Airway epithelial cell (primary cell): ENCODE data around the gene COPA. TPM values are rescaled to one million over a fixed set of nuclear protein-coding genes. Genes with fewer than 3 reads are reported as not detected.

Experiments
- total RNA-seq: library from RNA; depleted of rRNA; stranded (reverse); fragments of >200 nt; gene quantifications from 2 replicates; pipeline ENCODE4 v1.2.3, GENCODE V29; 2015

Gene COPA
- total RNA-seq, result 80.3 and 112 TPM in 2 replicates

GRCh38 chr1:160342953-160343869 is at the start of gene COPA, which contains the start of gene NCSTN:
Gene COPA (minus strand): TSS chr1:160343250. CDS start chr1:160343170, 80 bp downstream.
Gene NCSTN (plus strand): TSS chr1:160343383. CDS start chr1:160343397, 14 bp downstream.

DNA sequence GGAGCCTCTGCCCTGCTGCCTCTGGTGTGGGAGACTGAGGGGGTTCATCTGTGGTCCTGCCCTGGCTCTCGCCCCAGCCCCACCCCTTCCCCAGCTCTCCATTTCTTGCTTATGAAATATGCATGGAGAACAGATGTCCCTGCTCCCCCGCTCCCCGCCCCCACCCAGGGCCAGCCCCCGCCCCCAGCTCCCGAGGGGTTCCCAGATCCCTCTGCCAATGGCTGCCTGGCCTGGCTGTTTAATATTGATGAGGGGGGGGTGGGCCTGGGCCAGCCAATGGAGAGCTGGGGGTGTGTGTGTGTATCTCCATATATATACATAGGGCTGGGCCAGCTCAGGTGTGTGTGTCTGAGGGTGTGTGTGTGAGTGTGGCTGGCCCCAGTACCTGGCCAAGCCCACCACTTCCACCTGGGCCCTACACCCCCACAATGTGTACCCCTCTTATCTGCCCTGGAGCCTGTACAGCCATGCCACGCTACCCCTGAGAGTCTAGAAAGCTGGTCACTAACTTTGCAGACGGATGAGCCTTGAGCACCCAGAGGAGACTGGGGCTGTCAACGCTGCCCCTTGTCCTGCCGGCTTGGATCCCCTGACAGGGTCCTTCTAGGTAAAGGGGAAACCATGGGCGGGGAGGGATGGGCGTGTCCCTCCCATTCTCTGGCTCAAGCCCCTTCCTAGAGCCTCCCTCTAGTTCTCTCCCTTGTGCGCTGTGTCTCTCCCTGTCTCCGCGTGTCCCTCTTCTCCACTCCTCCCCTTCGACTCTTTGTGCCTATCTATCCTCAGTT is 23.9 kb upstream of the COPA start, which contains the start of gene NHLH1:
Gene NHLH1 (plus strand): TSS at position 341 of the 785 bp plus-strand sequence. CDS start 3,661 bp downstream, outside the sequence.

DNA sequence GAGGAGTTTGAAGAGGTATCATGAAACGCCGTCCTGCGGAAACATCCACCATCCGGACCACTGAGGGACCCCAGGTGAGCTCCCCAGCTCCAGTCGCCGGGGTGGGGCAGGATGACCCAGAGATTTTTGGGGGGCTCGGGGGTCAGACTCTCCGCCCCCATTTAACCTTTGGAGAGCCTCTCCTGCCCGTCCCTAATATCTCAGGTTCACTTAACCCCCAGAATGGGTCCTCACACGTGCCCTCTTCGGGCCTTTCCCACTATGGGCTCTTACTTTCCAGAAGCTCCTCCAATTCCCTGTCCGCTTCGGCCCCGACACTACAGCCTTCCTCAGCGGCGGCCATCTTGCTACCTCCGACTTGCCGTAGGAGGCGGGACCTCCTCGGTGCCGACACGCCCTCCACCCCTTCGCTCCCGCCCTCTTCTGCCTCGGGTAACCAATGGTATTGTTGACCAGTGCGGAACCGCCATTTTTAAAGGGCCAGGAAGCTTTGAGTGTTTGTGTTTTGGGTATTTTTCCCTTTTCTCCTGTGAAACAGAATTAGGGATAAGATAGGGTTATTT is 58.2 kb downstream of the COPA start, which contains the start of gene PEX19:
Gene PEX19 (minus strand): TSS at position 352 of the 563 bp plus-strand sequence. CDS start 9 bp downstream, at position 343.

GRCh38 chr1:160261893-160262794 is 80.9 kb downstream of the COPA start, which contains the start of gene DCAF8:
Gene DCAF8 (minus strand): TSS chr1:160262549. CDS start chr1:160244008, 18,541 bp downstream.

Other genes with a start within 250 kb of the COPA start
- gene IGSF8, start 244.6 kb downstream of the COPA start, total RNA-seq, result 23.9 and 28.6 TPM in 2 replicates
- gene ATP1A2, start 227.5 kb downstream of the COPA start, total RNA-seq, result not detected in 2 replicates
- not detected in 2 replicates for gene ATP1A4, start 191.6 kb downstream of the COPA start, total RNA-seq
- not detected in 2 replicates for gene CASQ1, start 152.7 kb downstream of the COPA start, total RNA-seq
- 25.6 and 42.9 TPM in 2 replicates for gene PEA15, start 137.9 kb downstream of the COPA start, total RNA-seq
- gene DCAF8, start 80.7 kb downstream of the COPA start, total RNA-seq, result 19.0 and 46.5 TPM in 2 replicates
- 30.6 and 63.0 TPM in 2 replicates for gene PEX19, start 58.1 kb downstream of the COPA start, total RNA-seq
- gene NCSTN, start 133 bp upstream of the COPA start, total RNA-seq, result 41.4 and 57.1 TPM in 2 replicates
- not detected in 2 replicates for gene NHLH1, start 23.8 kb upstream of the COPA start, total RNA-seq
- gene VANGL2, start 57.3 kb upstream of the COPA start, total RNA-seq, result 9.9 and 16.4 TPM in 2 replicates
- not detected in 2 replicates for gene SLAMF6, start 180.0 kb upstream of the COPA start, total RNA-seq
- gene CD84, start 236.2 kb upstream of the COPA start, total RNA-seq, result not detected in 2 replicates